H9 (cell line): ENCODE results near the gene CST5. TPM values are rescaled to one million over a fixed set of nuclear protein-coding genes. Genes with fewer than 3 reads are reported as not detected.
"Not testable (repeated sequence)": the region's sequence is repeated elsewhere in the genome, so short reads cannot be mapped to it uniquely, and the experiment has no call there.

Source experiments
- DNase-seq: peaks from one replicate; pipeline ENCODE4 v3.0.0-alpha.2; 2017
- H2AFZ ChIP-seq: one replicate; pipeline ENCODE4 v1.6.1; 2013; ENCODE audit warnings: mild to moderate bottlenecking, low read length, control low read depth, moderate library complexity
- H2AK5ac ChIP-seq: 2 replicates; pipeline ENCODE4 v1.6.1; 2013; ENCODE audit warnings: low read length, control low read depth, mixed read lengths; ENCODE audit not compliant: insufficient read length
- H2BK120ac ChIP-seq: one replicate; pipeline ENCODE4 v1.6.1; 2013; ENCODE audit warnings: low read depth, mild to moderate bottlenecking, low read length, control low read depth, inconsistent platforms; ENCODE audit not compliant: poor library complexity, severe bottlenecking
- H2BK12ac ChIP-seq: 2 replicates; pipeline ENCODE4 v1.6.1; 2013; ENCODE audit warnings: low read length, control low read depth, mixed read lengths, low read depth; ENCODE audit not compliant: insufficient read length
- H2BK15ac ChIP-seq: 2 replicates; pipeline ENCODE4 v1.6.1; 2013; ENCODE audit warnings: low read depth, low read length, control low read depth
- H2BK20ac ChIP-seq: one replicate; pipeline ENCODE4 v1.6.1; 2013; ENCODE audit warnings: low read depth, mild to moderate bottlenecking, low read length, control low read depth, inconsistent platforms; ENCODE audit not compliant: poor library complexity, severe bottlenecking
- H2BK5ac ChIP-seq: 2 replicates; pipeline ENCODE4 v1.6.1; 2013; ENCODE audit warnings: low read length, control low read depth, mixed read lengths; ENCODE audit not compliant: insufficient read length
- H3K14ac ChIP-seq: 2 replicates; pipeline ENCODE4 v1.6.1; 2013; ENCODE audit warnings: low read length, control low read depth; ENCODE audit not compliant: insufficient read depth
- H3K18ac ChIP-seq: 2 replicates; pipeline ENCODE4 v1.6.1; 2013; ENCODE audit warnings: low read depth, mild to moderate bottlenecking, mixed read lengths, low read length, control low read depth; ENCODE audit not compliant: insufficient read length
- H3K23ac ChIP-seq: 2 replicates; pipeline ENCODE4 v1.6.1; 2013; ENCODE audit warnings: low read length, control low read depth, mixed read lengths, low read depth; ENCODE audit not compliant: insufficient read length
- H3K23me2 ChIP-seq: 2 replicates; pipeline ENCODE4 v1.6.1; 2013; ENCODE audit warnings: low read depth, mild to moderate bottlenecking, mixed read lengths, low read length, control low read depth; ENCODE audit not compliant: insufficient read length, poor library complexity, severe bottlenecking
- H3K27ac ChIP-seq: 2 replicates; pipeline ENCODE4 v1.5.1; 2013; ENCODE audit warnings: low read length, control low read depth, mixed read lengths, low read depth; ENCODE audit not compliant: insufficient read length
- H3K27me3 ChIP-seq: 2 replicates; pipeline ENCODE4 v1.6.1; 2013; ENCODE audit warnings: low read length, control low read depth, inconsistent platforms; ENCODE audit not compliant: insufficient read depth
- H3K4ac ChIP-seq: 2 replicates; pipeline ENCODE4 v1.6.1; 2013; ENCODE audit warnings: low read depth, mild to moderate bottlenecking, control low read depth, inconsistent platforms, low read length, moderate library complexity
- H3K4me1 ChIP-seq: 2 replicates; pipeline ENCODE4 v1.6.1; 2013; ENCODE audit warnings: low read length, control low read depth, inconsistent platforms; ENCODE audit not compliant: insufficient read depth
- H3K4me2 ChIP-seq: 2 replicates; pipeline ENCODE4 v1.6.1; 2013; ENCODE audit warnings: low read length, control low read depth, mixed read lengths; ENCODE audit not compliant: insufficient read length, insufficient read depth
- H3K56ac ChIP-seq: 2 replicates; pipeline ENCODE4 v1.6.1; 2013; ENCODE audit warnings: low read depth, mild to moderate bottlenecking, mixed read lengths, low read length, control low read depth; ENCODE audit not compliant: insufficient read length
- H3K79me1 ChIP-seq: 2 replicates; pipeline ENCODE4 v1.6.1; 2013; ENCODE audit warnings: low read depth, mild to moderate bottlenecking, moderate library complexity, low read length, control low read depth, inconsistent platforms; ENCODE audit not compliant: insufficient read depth, poor library complexity, severe bottlenecking
- H3K79me2 ChIP-seq: 2 replicates; pipeline ENCODE4 v1.6.1; 2013; ENCODE audit warnings: low read length, control low read depth, inconsistent platforms; ENCODE audit not compliant: insufficient read depth
- H3K9ac ChIP-seq: 2 replicates; pipeline ENCODE4 v1.6.1; 2013; ENCODE audit warnings: low read length, control low read depth, mixed read lengths; ENCODE audit not compliant: insufficient read length; ENCODE audit errors: extremely low read depth
- H3K9me3 ChIP-seq: one replicate; pipeline ENCODE4 v1.6.1; 2013; ENCODE audit warnings: low read depth, low read length, inconsistent platforms; ENCODE audit not compliant: control insufficient read depth
- H3T11ph ChIP-seq: one replicate; pipeline ENCODE4 v1.6.1; 2013; ENCODE audit warnings: mild to moderate bottlenecking, low read length, control low read depth, inconsistent platforms
- H4K20me1 ChIP-seq: one replicate; pipeline ENCODE4 v1.6.1; 2013; ENCODE audit not compliant: control insufficient read depth, insufficient read length, insufficient read depth
- H4K5ac ChIP-seq: 2 replicates; pipeline ENCODE4 v1.6.1; 2013; ENCODE audit warnings: low read depth, mild to moderate bottlenecking, mixed read lengths, low read length, control low read depth; ENCODE audit not compliant: insufficient read length
- H4K8ac ChIP-seq: replicated peaks from 2 replicates; pipeline ENCODE4 v1.6.1; 2013; ENCODE audit warnings: low read length, control low read depth, mixed read lengths, low read depth; ENCODE audit not compliant: insufficient read length
- H4K91ac ChIP-seq: 2 replicates; pipeline ENCODE4 v1.6.1; 2013; ENCODE audit warnings: low read depth, mild to moderate bottlenecking, moderate library complexity, mixed read lengths, low read length, control low read depth; ENCODE audit not compliant: insufficient read length
- H3K27ac Mint-ChIP-seq, 3 experiments: 2 replicates in 2 of 3; 3 replicates in 1 of 3; pipeline ENCODE4 v1.8.0; 2020 to 2021; ENCODE audit warnings: mixed read lengths in 3 of 3, mild to moderate bottlenecking in 1 of 3, moderate library complexity in 1 of 3
- H3K27me3 Mint-ChIP-seq: 2 replicates; pipeline ENCODE4 v1.8.0; 2021; ENCODE audit warnings: low read depth, mild to moderate bottlenecking, moderate library complexity, mixed read lengths
- H3K36me3 Mint-ChIP-seq, 3 experiments: 2 replicates in 2 of 3; 3 replicates in 1 of 3; pipeline ENCODE4 v1.8.0; 2020 to 2021; ENCODE audit warnings: low read depth in 3 of 3, mixed read lengths in 3 of 3; ENCODE audit not compliant: insufficient read depth in 1 of 3
- H3K4me1 Mint-ChIP-seq, 2 experiments: 2 replicates each; pipeline ENCODE4 v1.8.0; 2020; ENCODE audit warnings: mixed read lengths in 2 of 2
- H3K4me3 Mint-ChIP-seq, 2 experiments: 2 replicates in 1 of 2; 3 replicates in 1 of 2; pipeline ENCODE4 v1.8.0; 2020 to 2021; ENCODE audit warnings: mild to moderate bottlenecking in 2 of 2, mixed read lengths in 2 of 2, moderate library complexity in 1 of 2
- H3K9me3 Mint-ChIP-seq, 2 experiments: 2 replicates in 1 of 2; 3 replicates in 1 of 2; pipeline ENCODE4 v1.8.0; 2020; ENCODE audit warnings: mild to moderate bottlenecking in 2 of 2, mixed read lengths in 2 of 2, moderate library complexity in 1 of 2
- CTCF ChIP-seq: fragments of 200-600 bp; sonication (generic); conservative IDR thresholded peaks from 3 replicates; pipeline ENCODE4 v1.8.0; 2021; ENCODE audit warnings: antibody characterized with exemption, mild to moderate bottlenecking
- WGBS: extraction: QIAGEN DNeasy Blood & Tissue Kit; methylation state at CpG from one replicate; pipeline ENCODE4 v1.1.7; 2013; ENCODE audit warnings: missing lambda C conversion rate, low lambda C conversion rate, mixed read lengths; ENCODE audit not compliant: insufficient read length; ENCODE audit errors: extremely low coverage; 5-methylcytosine and 5-hydroxymethylcytosine counted together
- total RNA-seq: library from RNA; stranded (reverse); gene quantifications from 2 replicates; pipeline ENCODE4 v1.2.1, GENCODE V29; 2021

The CST5 gene
- total RNA-seq, 1 experiment from 2014 or later = not detected

- Histone ChIP-seq H3K23me2 (no peaks in the 10 kb centered on the region), H3K9ac (no peak overlapping the region), H3K27me3 (no peaks in the 10 kb centered on the region), H3K56ac (no peak overlapping the region), H3K4me1 (no peaks in the 10 kb centered on the region), H4K20me1 (no peaks in the 10 kb centered on the region), H3K27ac (no peak overlapping the region), H3K23ac (no peak overlapping the region), H4K91ac (no peak overlapping the region), H2BK120ac (no peak overlapping the region), H3K4ac (no peak overlapping the region), H2AFZ (no peak overlapping the region), H2BK20ac (no peak overlapping the region), H3K4me2 (no peak overlapping the region), H2AK5ac (no peak overlapping the region), H4K8ac (no peak overlapping the region), H2BK5ac (no peak overlapping the region), H3K18ac (no peak overlapping the region), H3K79me1 (no peaks in the 10 kb centered on the region), H3T11ph (no peak overlapping the region), H4K5ac (no peak overlapping the region), H3K9me3 (no peaks in the 10 kb centered on the region), H3K14ac (no peak overlapping the region), H2BK15ac (no peak overlapping the region), H3K79me2 (no peaks in the 10 kb centered on the region), H2BK12ac (no peak overlapping the region)
- Mint-ChIP-seq H3K4me3 (no peak overlapping the region), H3K36me3 (peaks cover 0 to 6% (median 3%) of the 10 kb centered on the region in 3 experiments; a peak in 2 of 7 replicates), H3K27me3 (peaks cover 10% of the 10 kb centered on the region), H3K27ac (no peak overlapping the region; a peak in 1 of 7 replicates), H3K9me3 (peaks cover 6 to 8% of the 10 kb centered on the region in 2 experiments; a peak in 3 of 5 replicates), H3K4me1 (peaks cover 2 to 3% of the 10 kb centered on the region in 2 experiments; a peak in 3 of 4 replicates)
- WGBS = no CpG with 5 or more reads among the region's 3 CpGs
- TF ChIP-seq CTCF = no peak
- no peak for DNase-seq
Observed at GRCh38 chr20:23832775-23833513, 46.6 kb downstream of the CST5 start.

GRCh38 chr20:23831961-23832360 is 47.6 kb downstream of the CST5 start:
- not testable (repeated sequence) for H3K27me3 ChIP-seq, H3T11ph ChIP-seq, H2BK15ac ChIP-seq

More at GRCh38 chr20:23831961-23832360, 47.6 kb downstream of the CST5 start:
- H3K27ac ChIP-seq, H3K23me2 ChIP-seq, H2BK120ac ChIP-seq, H2BK12ac ChIP-seq, H3K23ac ChIP-seq, H2BK20ac ChIP-seq, H3K4me1 ChIP-seq, H3K4ac ChIP-seq, H3K14ac ChIP-seq, H4K91ac ChIP-seq, H2AFZ ChIP-seq, H3K79me1 ChIP-seq, H3K27ac Mint-ChIP-seq, H2BK5ac ChIP-seq, H4K20me1 ChIP-seq, H3K56ac ChIP-seq, H3K9ac ChIP-seq, H3K4me1 Mint-ChIP-seq, H3K4me3 Mint-ChIP-seq, H3K9me3 ChIP-seq, DNase-seq, H4K8ac ChIP-seq, H4K5ac ChIP-seq, H3K79me2 ChIP-seq, H3K18ac ChIP-seq, H2AK5ac ChIP-seq, H3K27me3 Mint-ChIP-seq, H3K36me3 Mint-ChIP-seq, H3K4me2 ChIP-seq: not testable (repeated sequence)
- WGBS = no CpG with 5 or more reads among the region's 3 CpGs
- H3K9me3 Mint-ChIP-seq = peaks cover 6 to 11% of the 10 kb centered on the region in 2 experiments; a peak in 3 of 5 replicates
